KMS-11 (cell line): ENCODE data around the gene FBXO2.
A peak's percentile ranks its signal among the peaks of the same experiment; 100 is the strongest.

Experiments used
- H2AFZ ChIP-seq: fragments of 200-600 bp; sonication (generic); 2 replicates; pipeline ENCODE4 v1.6.1; 2016; ENCODE audit warnings: antibody characterized with exemption, mixed run types, low read depth
- H3K27ac ChIP-seq: fragments of 200-600 bp; sonication (generic); 2 replicates; pipeline ENCODE4 v1.6.1; 2016; ENCODE audit warnings: mild to moderate bottlenecking, mixed run types
- H3K27me3 ChIP-seq: fragments of 200-600 bp; sonication (generic); 2 replicates; pipeline ENCODE4 v1.6.1; 2017; ENCODE audit warnings: mild to moderate bottlenecking, low read depth, mixed run types, moderate library complexity; ENCODE audit not compliant: insufficient read depth
- H3K36me3 ChIP-seq: fragments of 200-600 bp; sonication (generic); 2 replicates; pipeline ENCODE4 v1.6.1; 2017; ENCODE audit warnings: mild to moderate bottlenecking, mixed run types; ENCODE audit not compliant: insufficient read depth
- H3K4me1 ChIP-seq: fragments of 200-600 bp; sonication (generic); 2 replicates; pipeline ENCODE4 v1.6.1; 2016; ENCODE audit warnings: mild to moderate bottlenecking, low read depth, mixed run types; ENCODE audit not compliant: poor library complexity, severe bottlenecking
- H3K4me2 ChIP-seq: fragments of 200-600 bp; sonication (generic); 2 replicates; pipeline ENCODE4 v1.7.0; 2016; ENCODE audit warnings: mild to moderate bottlenecking, mixed run types
- H3K4me3 ChIP-seq: fragments of 200-600 bp; sonication (generic); IDR thresholded peaks from 2 replicates; pipeline ENCODE4 v1.6.1; 2017; ENCODE audit warnings: low read depth, low read length, mixed read lengths; ENCODE audit not compliant: insufficient read depth
- H3K79me2 ChIP-seq: fragments of 200-600 bp; sonication (generic); 2 replicates; pipeline ENCODE4 v1.6.1; 2016; ENCODE audit warnings: low read depth, mixed run types; ENCODE audit not compliant: insufficient read depth
- H3K9ac ChIP-seq: fragments of 200-600 bp; sonication (generic); 2 replicates; pipeline ENCODE4 v1.6.1; 2016; ENCODE audit warnings: mild to moderate bottlenecking, mixed run types
- H4K20me1 ChIP-seq: fragments of 200-600 bp; sonication (generic); 2 replicates; pipeline ENCODE4 v1.6.1; 2016; ENCODE audit warnings: mild to moderate bottlenecking, mixed run types; ENCODE audit not compliant: insufficient read depth
- CTCF ChIP-seq: fragments of 200-600 bp; sonication (generic); conservative IDR thresholded peaks from 2 replicates; pipeline ENCODE4 v1.6.1; 2017; ENCODE audit warnings: low read depth, mild to moderate bottlenecking, antibody characterized with exemption, low read length, moderate library complexity, mixed read lengths

The FBXO2 gene

DNA sequence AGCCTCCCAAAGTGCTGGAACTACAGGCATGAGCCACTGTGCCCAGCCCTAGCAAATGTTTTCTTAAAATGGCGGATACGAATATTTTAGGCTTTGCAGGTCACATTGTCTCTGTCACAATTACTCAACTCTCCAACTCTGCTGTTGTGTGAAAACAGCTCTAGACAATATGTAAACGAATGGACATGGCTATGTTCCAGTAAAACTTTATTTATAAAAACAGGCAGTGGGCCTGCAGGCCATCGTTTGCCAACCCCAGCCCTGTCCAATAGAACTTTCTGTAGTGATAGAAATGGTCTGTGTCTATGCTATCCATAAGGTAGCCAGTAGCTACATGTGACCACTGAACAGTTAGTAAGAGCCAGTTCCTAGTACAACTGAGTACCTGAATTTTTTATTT is 5.5 kb upstream of the FBXO2 start:
- Histone ChIP-seq H3K27ac (no peak overlapping the region), H2AFZ (no peak overlapping the region), H3K79me2 (no peaks in the 10 kb centered on the region), H3K4me2 (no peak overlapping the region), H3K4me1 (peaks cover 5% of the 10 kb centered on the region), H3K27me3 (peaks cover 8% of the 10 kb centered on the region), H3K9ac (no peak overlapping the region), H4K20me1 (no peaks in the 10 kb centered on the region), H3K36me3 (no peaks in the 10 kb centered on the region), H3K4me3 (no peak overlapping the region)
- no peak for TF ChIP-seq CTCF

- no peaks in the 10 kb centered on the region for H4K20me1 ChIP-seq
- H3K4me1 ChIP-seq = peaks cover 1% of the 10 kb centered on the region
- no peaks in the 10 kb centered on the region for H3K36me3 ChIP-seq
- no peak overlapping the region for H3K4me3 ChIP-seq
- no peak overlapping the region for H3K27ac ChIP-seq
- no peak overlapping the region for H3K9ac ChIP-seq
- H3K79me2 ChIP-seq = no peaks in the 10 kb centered on the region
- H3K27me3 ChIP-seq = peaks cover 5% of the 10 kb centered on the region
- no peak for TF ChIP-seq CTCF
- no peak overlapping the region for H3K4me2 ChIP-seq
- no peak overlapping the region for H2AFZ ChIP-seq
Measured at GRCh38 chr1:11658542-11658941, 4.3 kb upstream of the FBXO2 start.

DNA sequence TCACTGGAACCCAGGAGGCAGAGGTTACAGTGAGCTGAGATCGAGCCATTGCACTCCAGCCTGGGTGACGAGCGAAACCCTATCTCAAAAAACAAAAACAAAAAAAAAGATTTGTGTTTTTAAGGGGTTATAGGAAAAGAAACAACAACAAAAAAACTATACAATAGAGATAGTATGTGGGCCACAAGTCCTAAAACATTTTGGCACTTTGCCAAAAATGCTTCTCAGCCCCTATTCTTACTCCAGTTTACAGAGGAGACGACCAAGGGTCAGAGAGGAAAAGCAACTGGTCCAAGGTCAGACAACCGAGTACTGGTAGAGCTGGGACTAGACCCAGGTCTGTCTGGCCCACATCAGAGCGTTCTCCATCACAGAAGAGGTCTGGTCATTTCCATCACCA is 3.4 kb upstream of the FBXO2 start:
- Histone ChIP-seq H3K4me1 (no peaks in the 10 kb centered on the region), H3K27ac (no peak overlapping the region), H3K36me3 (no peaks in the 10 kb centered on the region), H3K4me3 (no peak overlapping the region), H3K79me2 (no peaks in the 10 kb centered on the region), H3K9ac (no peak overlapping the region), H3K27me3 (no peaks in the 10 kb centered on the region), H3K4me2 (no peak overlapping the region), H4K20me1 (no peaks in the 10 kb centered on the region), H2AFZ (no peak overlapping the region)
- TF ChIP-seq CTCF = no peak

GRCh38 chr1:11654939-11655808 is 945 bp upstream of the FBXO2 start:
- Histone ChIP-seq H3K4me3 (no peak overlapping the region), H3K9ac (no peak overlapping the region), H4K20me1 (no peaks in the 10 kb centered on the region), H3K4me2 (peak overlapping the region; percentile 29; the same call in 1 of the 2 replicates), H3K27ac (no peak overlapping the region), H3K79me2 (no peaks in the 10 kb centered on the region), H3K36me3 (no peaks in the 10 kb centered on the region), H2AFZ (no peak overlapping the region; the same call in 1 of the 2 replicates), H3K4me1 (peaks cover 8% of the 10 kb centered on the region), H3K27me3 (no peaks in the 10 kb centered on the region)
- no peak for TF ChIP-seq CTCF
